Measurements from ENCODE around the gene MRLN.

DNA sequence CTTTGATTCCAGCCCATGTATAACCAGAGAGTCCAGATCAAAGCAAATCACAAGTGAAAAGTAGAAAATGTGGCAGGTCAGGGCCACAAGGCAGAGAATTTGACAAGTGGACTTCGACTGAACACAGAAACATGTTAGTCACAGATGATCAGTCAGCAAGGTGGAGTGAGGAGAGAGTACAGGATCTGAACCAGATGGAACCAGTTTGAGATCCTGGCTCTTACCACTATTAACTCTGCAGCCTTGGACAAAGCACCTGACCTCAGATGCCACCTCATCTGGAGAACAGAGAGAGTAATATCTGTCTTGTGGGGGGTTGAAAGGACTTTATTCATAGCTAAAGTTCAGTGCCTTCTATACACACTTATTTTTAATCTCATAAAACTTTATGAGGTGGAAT is 4.4 kb downstream of the MRLN start:
- TF ChIP-seq, protein P1, sequence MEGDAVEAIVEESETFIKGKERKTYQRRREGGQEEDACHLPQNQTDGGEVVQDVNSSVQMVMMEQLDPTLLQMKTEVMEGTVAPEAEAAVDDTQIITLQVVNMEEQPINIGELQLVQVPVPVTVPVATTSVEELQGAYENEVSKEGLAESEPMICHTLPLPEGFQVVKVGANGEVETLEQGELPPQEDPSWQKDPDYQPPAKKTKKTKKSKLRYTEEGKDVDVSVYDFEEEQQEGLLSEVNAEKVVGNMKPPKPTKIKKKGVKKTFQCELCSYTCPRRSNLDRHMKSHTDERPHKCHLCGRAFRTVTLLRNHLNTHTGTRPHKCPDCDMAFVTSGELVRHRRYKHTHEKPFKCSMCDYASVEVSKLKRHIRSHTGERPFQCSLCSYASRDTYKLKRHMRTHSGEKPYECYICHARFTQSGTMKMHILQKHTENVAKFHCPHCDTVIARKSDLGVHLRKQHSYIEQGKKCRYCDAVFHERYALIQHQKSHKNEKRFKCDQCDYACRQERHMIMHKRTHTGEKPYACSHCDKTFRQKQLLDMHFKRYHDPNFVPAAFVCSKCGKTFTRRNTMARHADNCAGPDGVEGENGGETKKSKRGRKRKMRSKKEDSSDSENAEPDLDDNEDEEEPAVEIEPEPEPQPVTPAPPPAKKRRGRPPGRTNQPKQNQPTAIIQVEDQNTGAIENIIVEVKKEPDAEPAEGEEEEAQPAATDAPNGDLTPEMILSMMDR (optimal IDR thresholded peaks at IDR 0.05 in 1 of 3, IDR thresholded peaks at IDR 0.05 in 1 of 3, conservative IDR thresholded peaks at IDR 0.05 in 1 of 3; ENCODE audit: extremely low read depth in 1 of 3, insufficient read depth in 2 of 3, low read length in 3 of 3): no peak
- TF ChIP-seq EZH2 (IDR thresholded peaks at IDR 0.05; ENCODE audit: low read length): no peak
